Measurements from ENCODE around the gene CBFA2T2. TPM values are rescaled to one million over a fixed set of nuclear protein-coding genes. Genes with fewer than 3 reads are reported as not detected.

CBFA2T2 gene
- total RNA-seq, 3 donors from 2014 or later: 6.6 to 7.9 (median 7.5) TPM

DNA sequence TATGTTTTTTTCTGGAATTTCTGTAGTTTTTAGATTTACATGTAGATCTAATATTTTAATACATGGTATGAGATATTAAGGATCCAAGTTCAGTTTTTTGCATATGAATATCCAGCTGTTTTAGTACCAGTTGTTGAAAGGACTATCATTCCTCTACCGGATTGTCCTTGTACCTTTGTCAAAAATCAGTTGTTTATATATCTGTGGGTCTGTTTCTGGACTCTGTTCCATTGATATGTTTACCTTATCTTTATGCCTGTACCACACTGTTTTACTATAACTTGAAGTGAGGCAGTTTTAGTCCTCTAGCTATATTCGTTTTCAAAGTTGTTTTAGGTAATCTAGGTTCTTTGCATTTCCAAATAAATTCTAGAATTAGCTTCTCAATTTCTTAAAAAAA, 47.7 kb downstream of the CBFA2T2 start:
- H3K9me3 Mint-ChIP-seq: no peaks in the 10 kb centered on the region
- no peaks in the 10 kb centered on the region for H3K27me3 Mint-ChIP-seq (ENCODE audit: low read depth)
- DNase-seq (no peak), ATAC-seq (no peak)
- peaks cover 9% of the 10 kb centered on the region for H3K36me3 Mint-ChIP-seq (ENCODE audit: insufficient read depth)
- peaks cover 19% of the 10 kb centered on the region for H3K4me1 Mint-ChIP-seq (ENCODE audit: low read depth)
- H3K4me3 Mint-ChIP-seq: no peak overlapping the region

DNA sequence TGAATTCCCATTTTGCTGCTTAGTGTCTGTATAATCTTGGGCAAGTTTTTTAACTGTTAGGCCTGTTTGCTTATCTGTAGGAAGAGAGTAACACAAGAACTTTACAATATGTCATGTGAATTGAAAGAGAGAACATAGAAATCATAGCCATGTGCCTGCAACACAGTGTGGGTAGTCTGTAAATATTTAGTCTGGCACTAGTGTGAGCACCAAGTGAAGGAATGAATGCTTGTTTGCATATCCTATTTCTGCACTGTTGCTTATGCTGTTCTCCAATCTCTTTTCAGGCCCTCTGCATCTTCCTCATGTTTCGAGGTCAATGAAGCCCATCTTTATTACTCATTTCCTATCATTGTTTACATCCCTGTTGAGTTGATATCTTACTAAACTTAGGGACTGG, 49.2 kb downstream of the CBFA2T2 start:
- peaks cover 7% of the 10 kb centered on the region for H3K36me3 Mint-ChIP-seq (ENCODE audit: insufficient read depth)
- no peaks in the 10 kb centered on the region for H3K27me3 Mint-ChIP-seq (ENCODE audit: low read depth)
- no peaks in the 10 kb centered on the region for H3K9me3 Mint-ChIP-seq
- H3K4me3 Mint-ChIP-seq: no peak overlapping the region
- peaks cover 18% of the 10 kb centered on the region for H3K4me1 Mint-ChIP-seq (ENCODE audit: low read depth)
- DNase-seq (no peak), ATAC-seq (no peak)

DNA sequence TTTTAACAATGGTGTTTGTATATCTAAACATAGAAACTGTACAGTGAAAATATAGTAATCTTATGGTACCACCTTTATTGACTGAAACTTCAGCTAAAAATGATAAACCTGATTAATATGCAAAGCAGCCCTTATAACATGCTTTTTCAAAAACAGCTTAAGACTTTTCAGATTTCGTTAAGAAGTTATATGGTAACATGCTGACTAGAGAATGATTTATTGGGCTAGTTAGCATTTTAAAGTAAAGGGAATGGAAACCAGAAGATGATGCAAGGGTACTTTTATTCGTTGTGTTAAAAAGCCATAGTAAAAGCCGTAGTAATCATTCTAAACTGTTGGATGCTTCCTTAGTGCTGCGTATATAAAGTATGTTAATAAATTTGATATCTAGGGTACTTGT, 50.5 kb downstream of the CBFA2T2 start:
- peaks cover 7% of the 10 kb centered on the region for H3K36me3 Mint-ChIP-seq (ENCODE audit: insufficient read depth)
- H3K4me3 Mint-ChIP-seq: no peak overlapping the region
- no peaks in the 10 kb centered on the region for H3K27me3 Mint-ChIP-seq (ENCODE audit: low read depth)
- H3K9me3 Mint-ChIP-seq: no peaks in the 10 kb centered on the region
- ATAC-seq (no peak), DNase-seq (no peak)
- H3K4me1 Mint-ChIP-seq (ENCODE audit: low read depth): peaks cover 19% of the 10 kb centered on the region

DNA sequence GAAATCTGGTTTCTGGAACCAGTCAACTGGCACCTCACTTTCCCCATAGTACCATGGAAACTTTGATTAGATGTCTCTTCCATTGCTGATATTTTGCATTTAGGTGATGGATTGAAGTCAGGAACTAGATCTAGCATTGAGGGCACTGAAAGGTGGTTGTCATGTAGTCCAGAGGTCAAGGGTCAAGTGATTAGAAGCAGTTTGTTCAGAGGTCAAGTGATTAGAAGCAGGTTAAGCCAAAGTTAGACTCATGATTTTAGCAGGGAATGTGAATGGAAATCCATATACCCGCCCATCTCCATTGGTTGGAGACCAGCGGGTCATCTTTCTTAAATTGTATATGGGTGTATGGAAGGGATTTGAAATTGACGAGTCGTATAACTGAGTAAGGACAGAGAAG, 51.2 kb downstream of the CBFA2T2 start:
- H3K4me1 Mint-ChIP-seq (ENCODE audit: low read depth): peaks cover 19% of the 10 kb centered on the region
- no peaks in the 10 kb centered on the region for H3K27me3 Mint-ChIP-seq (ENCODE audit: low read depth)
- ATAC-seq: no peak
- H3K4me3 Mint-ChIP-seq: no peak overlapping the region
- DNase-seq: no peak
- H3K36me3 Mint-ChIP-seq (ENCODE audit: insufficient read depth): peaks cover 7% of the 10 kb centered on the region
- no peaks in the 10 kb centered on the region for H3K9me3 Mint-ChIP-seq

DNA sequence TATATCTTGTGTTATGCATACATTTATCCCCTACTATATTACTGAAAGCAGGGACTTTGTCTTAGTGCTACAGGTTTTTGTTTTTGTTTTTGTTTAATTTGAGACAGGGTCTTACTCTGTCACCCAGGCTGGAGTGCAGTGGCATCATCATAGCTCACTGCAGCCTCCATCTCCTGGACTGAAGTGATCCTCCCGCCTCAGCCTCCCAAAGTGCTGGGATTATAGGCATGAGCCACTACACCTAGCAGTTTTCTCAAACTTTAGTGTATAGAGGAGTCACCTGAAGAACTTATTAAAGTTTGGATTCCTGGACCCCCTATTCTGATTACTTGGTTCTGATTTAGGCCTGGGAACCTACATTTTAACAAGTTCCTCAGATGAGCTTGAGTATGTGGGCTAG, 51.9 kb downstream of the CBFA2T2 start:
- no peaks in the 10 kb centered on the region for H3K9me3 Mint-ChIP-seq
- no peak overlapping the region for H3K4me3 Mint-ChIP-seq
- H3K36me3 Mint-ChIP-seq (ENCODE audit: insufficient read depth): peaks cover 7% of the 10 kb centered on the region
- H3K27me3 Mint-ChIP-seq (ENCODE audit: low read depth): no peaks in the 10 kb centered on the region
- DNase-seq (no peak), ATAC-seq (no peak)
- H3K4me1 Mint-ChIP-seq (ENCODE audit: low read depth): peaks cover 19% of the 10 kb centered on the region

DNA sequence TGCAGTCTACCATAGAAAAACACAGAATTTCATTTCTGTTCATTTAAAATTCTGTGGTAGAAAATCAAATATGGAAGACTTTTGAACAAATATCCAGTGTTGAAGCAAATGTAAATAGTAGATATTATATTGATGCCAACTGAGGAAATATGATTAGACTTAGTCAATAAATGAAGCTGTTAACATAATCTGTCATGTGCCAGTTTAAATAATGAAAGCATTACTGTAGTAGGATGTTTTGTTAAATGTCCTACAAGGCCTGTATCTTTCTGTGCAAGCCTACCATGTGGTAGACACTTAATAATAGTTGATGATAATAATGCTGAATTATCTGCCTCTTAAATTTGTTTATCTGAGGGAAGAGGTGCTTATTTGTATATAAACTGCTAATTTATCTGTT, 55.9 kb downstream of the CBFA2T2 start:
- DNase-seq: no peak
- Mint-ChIP-seq H3K9me3 (no peaks in the 10 kb centered on the region), H3K4me1 (ENCODE audit: low read depth) (peaks cover 7% of the 10 kb centered on the region), H3K36me3 (ENCODE audit: insufficient read depth) (peaks cover under 1% of the 10 kb centered on the region), H3K27me3 (ENCODE audit: low read depth) (no peaks in the 10 kb centered on the region), H3K4me3 (no peak overlapping the region)
- no peak for ATAC-seq

DNA sequence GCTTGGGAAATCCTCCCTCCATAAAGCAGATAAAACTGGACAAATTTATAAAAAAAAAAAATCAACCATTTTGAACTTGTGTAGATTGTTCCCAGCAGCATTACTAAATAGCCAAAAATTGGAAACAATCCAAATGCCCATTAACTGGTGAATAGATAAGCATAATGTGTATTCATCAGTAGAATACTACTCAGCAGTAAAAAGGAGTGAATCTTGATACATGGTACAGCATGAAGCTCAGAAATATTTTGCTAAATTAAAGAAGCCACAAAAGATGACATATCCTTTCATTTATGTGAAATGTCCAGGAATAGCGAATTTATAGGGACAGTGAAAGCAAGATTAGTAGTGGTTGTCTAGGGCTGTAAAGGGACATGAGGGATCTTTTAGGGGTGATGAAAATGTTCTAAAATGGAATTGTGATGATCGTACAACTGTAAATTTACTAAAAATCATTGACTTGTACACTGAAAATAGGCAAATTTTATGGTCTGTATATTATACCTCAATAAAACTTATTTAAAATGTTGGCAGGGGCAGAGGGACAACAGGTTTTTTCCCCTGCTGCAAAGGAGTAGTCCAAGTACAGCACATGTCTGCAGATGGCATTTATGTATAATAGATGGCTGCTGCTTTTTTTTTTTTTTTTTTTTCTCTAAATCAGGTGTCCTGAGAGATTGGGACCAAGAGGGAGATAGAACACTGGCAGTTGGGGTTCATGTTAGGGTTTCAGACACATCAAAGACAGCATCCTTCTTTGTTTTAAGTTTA, 59.5 kb downstream of the CBFA2T2 start:
- DNase-seq (no peak), ATAC-seq (no peak)
- H3K36me3 Mint-ChIP-seq (ENCODE audit: insufficient read depth): peaks cover 9% of the 10 kb centered on the region
- H3K27me3 Mint-ChIP-seq (ENCODE audit: low read depth): no peaks in the 10 kb centered on the region
- peaks cover 18% of the 10 kb centered on the region for H3K4me1 Mint-ChIP-seq (ENCODE audit: low read depth)
- H3K4me3 Mint-ChIP-seq: no peak overlapping the region
- H3K9me3 Mint-ChIP-seq: no peaks in the 10 kb centered on the region

DNA sequence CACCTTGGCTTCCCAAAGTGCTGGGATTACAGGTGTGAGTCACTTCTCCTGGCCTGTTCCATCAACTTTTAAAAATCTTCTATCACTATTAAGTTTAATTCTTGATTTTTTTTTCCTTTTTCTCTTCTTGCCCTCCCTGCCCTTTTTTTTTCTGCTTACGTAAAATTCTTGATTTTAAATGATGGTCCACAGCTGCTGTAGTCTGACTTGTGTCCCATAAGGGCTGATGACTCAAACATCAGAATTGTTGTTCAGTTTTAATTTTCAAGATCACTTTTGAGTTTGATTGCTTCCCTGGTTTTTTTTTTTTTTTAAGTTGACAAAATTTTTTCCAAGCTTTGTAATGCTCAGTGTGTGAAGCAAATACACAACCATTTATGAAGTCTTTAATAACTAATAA, 61.9 kb downstream of the CBFA2T2 start:
- Mint-ChIP-seq H3K9me3 (no peaks in the 10 kb centered on the region), H3K4me1 (ENCODE audit: low read depth) (peaks cover 34% of the 10 kb centered on the region)

DNA sequence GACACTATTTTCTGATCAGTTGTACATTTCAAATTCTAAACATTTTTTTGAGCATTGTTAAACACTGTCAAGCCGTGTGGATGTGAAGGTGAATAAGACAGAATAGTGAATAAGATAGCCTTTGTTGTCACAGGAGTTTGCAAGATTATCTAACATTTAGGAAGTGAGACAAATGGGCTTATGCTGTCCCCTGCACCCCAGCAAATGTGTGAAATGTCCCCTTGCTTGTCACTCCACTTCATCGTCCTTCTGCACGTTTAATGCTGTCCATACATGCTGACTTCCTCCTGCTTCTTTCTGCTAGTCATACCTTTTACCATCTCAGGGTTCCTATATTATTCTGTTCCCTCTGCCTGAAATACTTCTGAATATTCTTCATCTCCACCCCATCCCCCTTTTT, 62.6 kb downstream of the CBFA2T2 start:
- DNase-seq: no peak
- no peaks in the 10 kb centered on the region for H3K9me3 Mint-ChIP-seq
- H3K4me3 Mint-ChIP-seq: no peak overlapping the region
- H3K4me1 Mint-ChIP-seq (ENCODE audit: low read depth): peaks cover 34% of the 10 kb centered on the region
- no peaks in the 10 kb centered on the region for H3K27me3 Mint-ChIP-seq (ENCODE audit: low read depth)
- peaks cover 19% of the 10 kb centered on the region for H3K36me3 Mint-ChIP-seq (ENCODE audit: insufficient read depth)
- ATAC-seq: no peak

More for the DNA sequence above, 61.9 kb downstream of the CBFA2T2 start:
- Mint-ChIP-seq H3K4me3 (no peak overlapping the region), H3K36me3 (ENCODE audit: insufficient read depth) (peaks cover 15% of the 10 kb centered on the region), H3K27me3 (ENCODE audit: low read depth) (no peaks in the 10 kb centered on the region)
- no peak for ATAC-seq
- no peak for DNase-seq

DNA sequence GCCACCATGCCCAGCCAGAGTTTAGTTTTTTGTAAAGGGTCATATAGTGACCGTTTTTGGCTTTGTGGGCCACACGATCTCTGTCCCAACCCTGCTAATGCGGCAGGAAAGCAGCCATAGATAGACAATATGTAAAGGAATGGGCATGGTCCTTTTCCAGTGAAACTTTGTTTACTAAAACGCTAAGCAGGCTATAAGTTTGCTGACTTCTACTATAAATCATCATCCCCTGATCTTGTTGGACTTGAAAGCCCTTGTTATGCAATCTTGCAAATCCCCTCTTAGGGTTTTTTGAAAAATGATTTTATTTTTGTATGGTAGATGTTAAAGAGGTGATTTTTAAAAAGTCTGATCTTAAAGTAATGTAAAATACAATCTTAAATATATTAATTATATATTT, 63.6 kb downstream of the CBFA2T2 start:
- H3K27me3 Mint-ChIP-seq (ENCODE audit: low read depth): no peaks in the 10 kb centered on the region
- H3K4me1 Mint-ChIP-seq (ENCODE audit: low read depth): peaks cover 34% of the 10 kb centered on the region
- H3K4me3 Mint-ChIP-seq: no peak overlapping the region
- DNase-seq (no peak), ATAC-seq (no peak)
- H3K36me3 Mint-ChIP-seq (ENCODE audit: insufficient read depth): peaks cover 22% of the 10 kb centered on the region
- no peaks in the 10 kb centered on the region for H3K9me3 Mint-ChIP-seq

DNA sequence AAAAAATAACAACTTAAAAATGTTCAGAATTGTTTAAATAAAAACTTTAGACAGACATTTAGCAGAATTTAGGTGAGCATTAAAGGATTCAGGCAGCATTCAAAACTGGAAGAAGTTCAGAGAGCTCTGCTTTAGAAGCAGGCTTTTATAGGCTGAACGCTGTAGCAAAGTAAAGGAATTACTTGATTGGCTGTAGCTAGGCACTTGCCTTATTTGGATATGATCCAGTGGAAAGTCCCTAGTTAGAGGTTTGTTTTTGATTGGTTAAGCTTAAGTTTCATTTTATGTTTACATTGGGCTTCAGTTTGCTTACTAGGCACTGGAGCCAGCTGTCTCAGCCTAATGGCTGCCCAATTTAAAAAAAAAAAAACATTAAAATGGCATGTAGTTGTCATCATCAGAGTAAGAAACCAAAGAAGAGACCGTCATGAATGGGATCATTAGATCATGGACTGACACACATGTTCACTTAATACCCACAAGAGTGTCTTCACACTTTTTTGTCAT, 65.1 kb downstream of the CBFA2T2 start:
- Mint-ChIP-seq H3K36me3 (ENCODE audit: insufficient read depth) (peaks cover 24% of the 10 kb centered on the region), H3K4me3 (peak overlapping the region; percentile 4), H3K9me3 (no peaks in the 10 kb centered on the region), H3K27me3 (ENCODE audit: low read depth) (no peaks in the 10 kb centered on the region), H3K4me1 (ENCODE audit: low read depth) (peaks cover 34% of the 10 kb centered on the region)
- DNase-seq (peak; percentile 8), ATAC-seq (peak; percentile 100)

DNA sequence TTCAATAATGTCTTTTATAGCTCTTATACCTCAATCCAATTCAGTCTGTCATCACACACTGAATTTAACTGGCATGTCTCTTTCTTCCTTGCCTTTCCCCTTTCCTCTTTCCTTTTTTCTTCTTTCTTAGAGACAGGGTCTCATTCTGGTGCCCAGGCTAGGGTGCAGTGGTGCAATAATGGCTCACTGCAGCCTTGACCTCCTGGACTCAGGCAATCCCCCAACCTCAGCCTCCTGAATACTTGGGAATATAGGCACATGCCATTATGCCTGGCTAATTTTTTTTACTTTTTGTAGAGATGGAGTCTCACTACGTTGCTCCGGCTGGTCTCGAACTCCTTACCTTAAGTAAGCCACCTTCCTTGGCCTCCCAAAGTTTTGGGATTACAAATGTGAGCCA, 65.9 kb downstream of the CBFA2T2 start:
- ATAC-seq (no peak), DNase-seq (no peak)
- H3K27me3 Mint-ChIP-seq (ENCODE audit: low read depth): no peaks in the 10 kb centered on the region
- H3K4me3 Mint-ChIP-seq: no peak overlapping the region
- H3K9me3 Mint-ChIP-seq: no peaks in the 10 kb centered on the region
- H3K4me1 Mint-ChIP-seq (ENCODE audit: low read depth): peaks cover 34% of the 10 kb centered on the region
- H3K36me3 Mint-ChIP-seq (ENCODE audit: insufficient read depth): peaks cover 24% of the 10 kb centered on the region

DNA sequence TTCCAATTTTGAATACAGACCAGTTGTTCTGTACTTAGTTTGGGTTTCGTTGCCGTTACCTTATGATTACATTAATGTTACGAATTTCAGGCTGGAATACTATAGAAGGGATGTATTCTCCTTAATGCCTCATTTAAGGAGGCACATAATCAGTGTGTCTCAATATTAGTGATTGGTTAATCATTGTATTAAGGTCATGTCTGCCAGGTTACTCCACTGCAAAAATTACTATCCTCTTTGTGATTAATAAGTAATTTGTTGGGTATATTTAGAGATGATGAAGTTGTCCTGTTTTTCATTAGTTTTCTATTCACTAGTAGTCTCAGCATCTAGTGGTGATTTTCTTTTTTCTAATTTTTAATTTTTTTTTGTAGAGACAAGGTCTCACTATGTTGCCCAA, 66.3 kb downstream of the CBFA2T2 start:
- no peak for ATAC-seq

DNA sequence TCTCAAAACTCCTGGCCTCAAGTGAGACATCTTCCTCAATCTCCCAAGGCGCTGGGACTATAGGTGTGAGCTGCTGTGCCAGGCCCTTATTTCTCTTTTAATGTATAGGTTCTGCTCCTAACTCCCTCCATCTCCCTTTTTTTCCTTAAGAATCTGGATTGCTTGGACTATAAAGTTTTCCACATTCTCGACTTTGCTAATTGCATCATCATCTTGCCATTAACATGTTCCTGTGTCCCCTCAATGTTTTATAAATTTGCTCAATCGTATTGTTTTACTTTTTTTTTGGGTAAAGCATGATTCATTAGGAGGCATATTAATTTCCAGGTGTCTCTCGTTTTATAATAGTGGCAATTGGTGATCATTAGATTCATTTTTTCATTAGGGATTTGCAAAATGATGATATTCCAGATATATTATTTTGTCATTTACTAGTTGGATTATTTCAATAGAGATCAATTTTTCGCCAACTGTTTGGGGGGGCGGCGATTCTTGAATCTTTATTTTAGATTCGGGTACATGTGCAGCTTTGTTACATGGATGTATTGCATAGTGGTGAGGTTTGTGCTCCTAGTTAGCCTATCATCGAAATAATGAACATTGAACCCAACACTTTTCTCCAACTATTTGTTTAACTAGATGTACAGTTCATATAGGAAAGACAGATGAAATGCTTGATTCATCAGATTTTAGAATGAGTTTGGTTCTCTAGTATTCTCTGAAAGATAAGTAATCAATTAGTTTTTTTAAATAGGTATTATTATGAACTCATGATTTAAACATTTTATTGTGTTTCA, 68.7 kb downstream of the CBFA2T2 start:
- ATAC-seq (no peak), DNase-seq (no peak)
- Mint-ChIP-seq H3K27me3 (ENCODE audit: low read depth) (no peaks in the 10 kb centered on the region), H3K36me3 (ENCODE audit: insufficient read depth) (peaks cover 15% of the 10 kb centered on the region), H3K9me3 (no peaks in the 10 kb centered on the region), H3K4me3 (no peak overlapping the region), H3K4me1 (ENCODE audit: low read depth) (peaks cover 22% of the 10 kb centered on the region)

More for the DNA sequence above, 66.3 kb downstream of the CBFA2T2 start:
- H3K4me3 Mint-ChIP-seq: no peak overlapping the region
- peaks cover 21% of the 10 kb centered on the region for H3K36me3 Mint-ChIP-seq (ENCODE audit: insufficient read depth)
- no peak for DNase-seq
- H3K27me3 Mint-ChIP-seq (ENCODE audit: low read depth): no peaks in the 10 kb centered on the region
- no peaks in the 10 kb centered on the region for H3K9me3 Mint-ChIP-seq
- H3K4me1 Mint-ChIP-seq (ENCODE audit: low read depth): peaks cover 32% of the 10 kb centered on the region

DNA sequence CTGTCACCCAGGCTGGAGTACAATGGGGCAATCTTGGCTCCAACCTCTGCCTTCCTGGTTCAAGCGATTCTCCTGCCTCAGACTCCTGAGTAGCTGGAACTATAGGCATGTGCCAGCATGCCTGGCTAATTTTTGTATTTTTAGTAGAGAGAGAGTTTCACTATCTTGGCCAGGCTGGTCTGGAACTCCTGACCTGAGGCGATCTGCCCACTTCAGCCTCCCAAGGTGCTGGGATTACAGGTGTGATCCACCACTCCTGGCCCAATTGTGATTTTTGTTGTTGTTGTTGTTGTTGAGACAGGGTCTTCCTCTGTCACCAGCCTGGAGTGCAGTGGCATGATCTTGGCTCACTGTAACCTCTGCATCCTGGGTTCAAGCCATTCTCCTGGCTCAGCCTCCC, 69.3 kb downstream of the CBFA2T2 start:
- peaks cover 21% of the 10 kb centered on the region for H3K4me1 Mint-ChIP-seq (ENCODE audit: low read depth)
- H3K27me3 Mint-ChIP-seq (ENCODE audit: low read depth): no peaks in the 10 kb centered on the region
- DNase-seq: no peak
- ATAC-seq: no peak
- H3K4me3 Mint-ChIP-seq: no peak overlapping the region
- H3K9me3 Mint-ChIP-seq: no peaks in the 10 kb centered on the region
- peaks cover 15% of the 10 kb centered on the region for H3K36me3 Mint-ChIP-seq (ENCODE audit: insufficient read depth)

Measured in activated T-cell treated with anti-CD3 and anti-CD28 coated beads, Interleukin-2, amount 50 U/mL, for 4 hours (primary cell).